PFSK-1 (cell line): ENCODE results near the gene ZXDC.

Experiments
- FOXP2 ChIP-seq: optimal IDR thresholded peaks from 2 replicates; pipeline ENCODE3; 2011; ENCODE audit warnings: borderline replicate concordance, control low read depth, inconsistent platforms; ENCODE audit not compliant: insufficient read depth; ENCODE audit errors: extremely low read length, extremely low read depth
- POLR2AphosphoS5 ChIP-seq: IDR thresholded peaks from 2 replicates; pipeline ENCODE4 v1.6.1; 2012; ENCODE audit warnings: low read depth, mild to moderate bottlenecking, control low read depth, low read length, moderate library complexity
- REST ChIP-seq, 2 experiments: IDR thresholded peaks; 2 replicates each; pipeline versions ENCODE4 v1.6.1 to v1.8.0; 2011 to 2012; ENCODE audit warnings: low read depth in 2 of 2, low read length in 2 of 2, control low read depth in 1 of 2, inconsistent platforms in 1 of 2, mild to moderate bottlenecking in 1 of 2, moderate library complexity in 1 of 2; ENCODE audit not compliant: insufficient read depth in 1 of 2
- SIN3A ChIP-seq: IDR thresholded peaks from 2 replicates; pipeline ENCODE4 v1.6.1; 2012; ENCODE audit warnings: mild to moderate bottlenecking, low read length, moderate library complexity, borderline replicate concordance; ENCODE audit not compliant: insufficient read depth
- TAF1 ChIP-seq: IDR thresholded peaks from 2 replicates; pipeline ENCODE4 v1.6.1; 2012; ENCODE audit warnings: low read length, control low read depth, borderline replicate concordance; ENCODE audit not compliant: insufficient read depth

The ZXDC gene

GRCh38 chr3:126398423-126399350, 77.0 kb downstream of the ZXDC start:
- no peak for TF ChIP-seq TAF1
- no peak for TF ChIP-seq REST (IDR thresholded peaks at IDR 0.05; ENCODE audit: insufficient read depth in 1 of 2, low read depth in 2 of 2, low read length in 2 of 2)
- TF ChIP-seq SIN3A: no peak
- no peak for TF ChIP-seq FOXP2
- TF ChIP-seq POLR2AphosphoS5: no peak

GRCh38 chr3:126397610-126398422, 77.9 kb downstream of the ZXDC start:
- no peak for TF ChIP-seq REST (IDR thresholded peaks at IDR 0.05; ENCODE audit: insufficient read depth in 1 of 2, low read depth in 2 of 2, low read length in 2 of 2)
- no peak for TF ChIP-seq SIN3A
- TF ChIP-seq FOXP2: no peak
- TF ChIP-seq TAF1: no peak
- TF ChIP-seq POLR2AphosphoS5: no peak

- TF ChIP-seq TAF1: no peak
- TF ChIP-seq POLR2AphosphoS5: no peak
- TF ChIP-seq REST (IDR thresholded peaks at IDR 0.05; ENCODE audit: insufficient read depth in 1 of 2, low read depth in 2 of 2, low read length in 2 of 2): no peak
- no peak for TF ChIP-seq FOXP2
- no peak for TF ChIP-seq SIN3A
Observed at GRCh38 chr3:126396536-126396935, 79.2 kb downstream of the ZXDC start.

- no peak for TF ChIP-seq SIN3A
- no peak for TF ChIP-seq TAF1
- TF ChIP-seq POLR2AphosphoS5: no peak
- no peak for TF ChIP-seq REST (IDR thresholded peaks at IDR 0.05; ENCODE audit: insufficient read depth in 1 of 2, low read depth in 2 of 2, low read length in 2 of 2)
- TF ChIP-seq FOXP2: no peak
Observed at GRCh38 chr3:126395846-126396513, 79.7 kb downstream of the ZXDC start.
